ENCODE measurements around the gene ARHGAP6. TPM values are rescaled to one million over a fixed set of nuclear protein-coding genes. Genes with fewer than 3 reads are reported as not detected.

The ARHGAP6 gene
- 10 to 100 TPM in 1 of 2 donors, under 1 TPM in 1; 0.30 to 16.1 TPM for total RNA-seq
- total RNA-seq: 0 to 0.08 reads per million in 2 donors

- peaks cover 2% of the 10 kb centered on the region for H3K36me3 Mint-ChIP-seq (ENCODE audit: low read depth)
- no peaks in the 10 kb centered on the region for H3K9me3 ChIP-seq (ENCODE audit: control insufficient read depth, low read length, poor library complexity, severe bottlenecking)
- ATAC-seq (no peak), DNase-seq (no peak)
- no peaks in the 10 kb centered on the region for H3K4me1 Mint-ChIP-seq
- H3K4me3 Mint-ChIP-seq: no peak within 1 kb of the TSS
- H3K27me3 Mint-ChIP-seq: peaks cover 61% of the 10 kb centered on the region
- no peak within 1 kb of the TSS for H3K27ac Mint-ChIP-seq
Measured at GRCh38 chrX:11665168-11666111, at the start of gene ARHGAP6. TSS of gene ARHGAP6 (minus strand) at chrX:11665920. CDS start at chrX:11664828, 1,092 bp downstream.

GRCh38 chrX:11704725-11705495, 39.2 kb upstream of the ARHGAP6 start:
- Mint-ChIP-seq H3K36me3 (ENCODE audit: low read depth) (no peaks in the 10 kb centered on the region), H3K4me3 (no peak overlapping the region), H3K27ac (no peak overlapping the region), H3K4me1 (no peaks in the 10 kb centered on the region), H3K27me3 (peaks cover 13% of the 10 kb centered on the region)
- DNase-seq (no peak), ATAC-seq (no peak)
- no peaks in the 10 kb centered on the region for H3K9me3 ChIP-seq (ENCODE audit: control insufficient read depth, low read length, poor library complexity, severe bottlenecking)

- Mint-ChIP-seq H3K4me3 (no peak overlapping the region), H3K27ac (no peak overlapping the region), H3K27me3 (peaks cover 13% of the 10 kb centered on the region), H3K4me1 (no peaks in the 10 kb centered on the region), H3K36me3 (ENCODE audit: low read depth) (no peaks in the 10 kb centered on the region)
- DNase-seq (no peak), ATAC-seq (no peak)
- H3K9me3 ChIP-seq (ENCODE audit: control insufficient read depth, low read length, poor library complexity, severe bottlenecking): no peaks in the 10 kb centered on the region
Measured at GRCh38 chrX:11703855-11704254, 38.1 kb upstream of the ARHGAP6 start.

- no peak overlapping the region for H3K4me3 Mint-ChIP-seq
- H3K27ac Mint-ChIP-seq: peak overlapping the region; percentile 14
- no peaks in the 10 kb centered on the region for H3K4me1 Mint-ChIP-seq
- H3K9me3 ChIP-seq (ENCODE audit: control insufficient read depth, low read length, poor library complexity, severe bottlenecking): no peaks in the 10 kb centered on the region
- H3K36me3 Mint-ChIP-seq (ENCODE audit: low read depth): no peaks in the 10 kb centered on the region
- peaks cover 13% of the 10 kb centered on the region for H3K27me3 Mint-ChIP-seq
- DNase-seq (no peak), ATAC-seq (no peak)
Measured at GRCh38 chrX:11702965-11703631, 37.4 kb upstream of the ARHGAP6 start.

- Mint-ChIP-seq H3K27ac (no peak overlapping the region), H3K27me3 (peaks cover 13% of the 10 kb centered on the region), H3K4me3 (no peak overlapping the region), H3K36me3 (ENCODE audit: low read depth) (no peaks in the 10 kb centered on the region), H3K4me1 (no peaks in the 10 kb centered on the region)
- DNase-seq (no peak), ATAC-seq (no peak)
- no peaks in the 10 kb centered on the region for H3K9me3 ChIP-seq (ENCODE audit: control insufficient read depth, low read length, poor library complexity, severe bottlenecking)
Measured at GRCh38 chrX:11702420-11702819, 36.7 kb upstream of the ARHGAP6 start.

- no peak for ATAC-seq
- no peak for DNase-seq
Measured at GRCh38 chrX:11698702-11699101, 33.0 kb upstream of the ARHGAP6 start.

GRCh38 chrX:11688201-11688600, 22.5 kb upstream of the ARHGAP6 start:
- ATAC-seq: no peak
- DNase-seq: no peak
- no peaks in the 10 kb centered on the region for H3K9me3 ChIP-seq (ENCODE audit: control insufficient read depth, low read length, poor library complexity, severe bottlenecking)
- no peaks in the 10 kb centered on the region for H3K27me3 Mint-ChIP-seq
- no peak overlapping the region for H3K27ac Mint-ChIP-seq
- H3K36me3 Mint-ChIP-seq (ENCODE audit: low read depth): no peaks in the 10 kb centered on the region
- no peaks in the 10 kb centered on the region for H3K4me1 Mint-ChIP-seq
- no peak overlapping the region for H3K4me3 Mint-ChIP-seq

More at GRCh38 chrX:11698702-11699101, 33.0 kb upstream of the ARHGAP6 start:
- Mint-ChIP-seq H3K27me3 (peaks cover 8% of the 10 kb centered on the region), H3K4me1 (no peaks in the 10 kb centered on the region), H3K4me3 (no peak overlapping the region), H3K27ac (no peak overlapping the region), H3K36me3 (ENCODE audit: low read depth) (no peaks in the 10 kb centered on the region)
- no peaks in the 10 kb centered on the region for H3K9me3 ChIP-seq (ENCODE audit: control insufficient read depth, low read length, poor library complexity, severe bottlenecking)

GRCh38 chrX:11687157-11687556, 21.4 kb upstream of the ARHGAP6 start:
- ATAC-seq: no peak

GRCh38 chrX:11683057-11683456, 17.3 kb upstream of the ARHGAP6 start:
- H3K27ac Mint-ChIP-seq: no peak overlapping the region
- no peak for DNase-seq
- no peaks in the 10 kb centered on the region for H3K36me3 Mint-ChIP-seq (ENCODE audit: low read depth)
- H3K4me1 Mint-ChIP-seq: no peaks in the 10 kb centered on the region
- no peaks in the 10 kb centered on the region for H3K9me3 ChIP-seq (ENCODE audit: control insufficient read depth, low read length, poor library complexity, severe bottlenecking)
- no peak for ATAC-seq
- H3K4me3 Mint-ChIP-seq: no peak overlapping the region
- no peaks in the 10 kb centered on the region for H3K27me3 Mint-ChIP-seq

More at GRCh38 chrX:11687157-11687556, 21.4 kb upstream of the ARHGAP6 start:
- Mint-ChIP-seq H3K27ac (no peak overlapping the region), H3K36me3 (ENCODE audit: low read depth) (no peaks in the 10 kb centered on the region), H3K27me3 (no peaks in the 10 kb centered on the region), H3K4me3 (no peak overlapping the region), H3K4me1 (no peaks in the 10 kb centered on the region)
- no peaks in the 10 kb centered on the region for H3K9me3 ChIP-seq (ENCODE audit: control insufficient read depth, low read length, poor library complexity, severe bottlenecking)
- no peak for DNase-seq

- Mint-ChIP-seq H3K4me1 (no peaks in the 10 kb centered on the region), H3K27ac (no peak overlapping the region)
- no peak for DNase-seq
Measured at GRCh38 chrX:11678158-11678557, 12.4 kb upstream of the ARHGAP6 start.

GRCh38 chrX:11672213-11672612, 6.5 kb upstream of the ARHGAP6 start:
- ATAC-seq (no peak), DNase-seq (no peak)
- H3K4me3 Mint-ChIP-seq: no peak overlapping the region
- no peaks in the 10 kb centered on the region for H3K9me3 ChIP-seq (ENCODE audit: control insufficient read depth, low read length, poor library complexity, severe bottlenecking)
- H3K27me3 Mint-ChIP-seq: peaks cover 53% of the 10 kb centered on the region
- H3K4me1 Mint-ChIP-seq: no peaks in the 10 kb centered on the region
- H3K27ac Mint-ChIP-seq: no peak overlapping the region
- no peaks in the 10 kb centered on the region for H3K36me3 Mint-ChIP-seq (ENCODE audit: low read depth)

More at GRCh38 chrX:11678158-11678557, 12.4 kb upstream of the ARHGAP6 start:
- Mint-ChIP-seq H3K4me3 (no peak overlapping the region), H3K36me3 (ENCODE audit: low read depth) (no peaks in the 10 kb centered on the region), H3K27me3 (peaks cover 12% of the 10 kb centered on the region)
- no peak for ATAC-seq
- H3K9me3 ChIP-seq (ENCODE audit: control insufficient read depth, low read length, poor library complexity, severe bottlenecking): no peaks in the 10 kb centered on the region

- Mint-ChIP-seq H3K36me3 (ENCODE audit: low read depth) (peaks cover 2% of the 10 kb centered on the region), H3K27me3 (peaks cover 65% of the 10 kb centered on the region), H3K27ac (no peak overlapping the region), H3K4me1 (no peaks in the 10 kb centered on the region), H3K4me3 (no peak overlapping the region)
- DNase-seq (no peak), ATAC-seq (no peak)
- no peaks in the 10 kb centered on the region for H3K9me3 ChIP-seq (ENCODE audit: control insufficient read depth, low read length, poor library complexity, severe bottlenecking)
Measured at GRCh38 chrX:11670316-11670715, 4.6 kb upstream of the ARHGAP6 start.
